HCT116 (cell line): ENCODE data around the gene SLC24A3. TPM values are rescaled to one million over a fixed set of nuclear protein-coding genes. Genes with fewer than 3 reads are reported as not detected.

ENCODE experiments used
- ATAC-seq: fragments of 200-7000 bp; cut with Tn5 transposase; 2 replicates; pipeline ENCODE4 v1.9.1; 2020; ENCODE audit warnings: mild to moderate bottlenecking, moderate library complexity
- BruUV-seq: library from RNA; stranded (reverse); fragments of 400-500 nt; replicated peaks from 2 replicates; lab custom pipeline; 2021; lab: Mats Ljungman, UMichigan
- CTCF ChIA-PET: fragments of 300-600 bp; sonication (Branson Sonifier 250); formaldehyde crosslinking; loops from one replicate; lab custom pipeline; 2021; ENCODE audit warnings: antibody characterized with exemption; lab: Charles Lee
- POLR2A ChIA-PET: fragments of 300-600, 350-600 bp; sonication (Branson Sonifier 250); formaldehyde crosslinking; loops from one replicate; lab custom pipeline; 2021; ENCODE audit warnings: antibody characterized with exemption; lab: Charles Lee
- RAD21 ChIA-PET, 2 experiments: fragments of 300-600 bp; sonication (Branson Sonifier 250); formaldehyde crosslinking; loops; one replicate each; lab custom pipeline; 2023; ENCODE audit warnings: low total read pairs in 2 of 2; ENCODE audit not compliant: uncharacterized antibody in 2 of 2, unreplicated experiment in 2 of 2, low non-redundant PET in 1 of 2; lab: Charles Lee
- DNase-seq: peaks from one replicate; pipeline ENCODE4 v3.0.0-alpha.2; 2010; ENCODE audit warnings: low read depth, low spot score
- H2AFZ ChIP-seq: fragments of 200-600 bp; shearing (Covaris generic), sonication (generic); 2 replicates; pipeline ENCODE4 v1.6.1; 2017; ENCODE audit warnings: low read depth, mixed run types, mixed read lengths, antibody characterized with exemption, low read length; ENCODE audit not compliant: poor library complexity, severe bottlenecking
- H3K27ac ChIP-seq: 2 replicates; pipeline ENCODE4 v1.5.1; 2012; ENCODE audit warnings: low read depth, low read length
- H3K27me3 ChIP-seq: fragments of 200-600 bp; sonication (generic); 2 replicates; pipeline ENCODE4 v1.6.1; 2016; ENCODE audit warnings: mixed run types, low read length, mixed read lengths; ENCODE audit not compliant: insufficient read depth
- H3K36me3 ChIP-seq, 2 experiments: fragments of 200-500 bp in 1 of 2; fragments of 200-600 bp in 1 of 2; sonication (Bioruptor generic) in 1 of 2; sonication (generic) in 1 of 2; 2 replicates each; pipeline versions ENCODE4 v1.5.1 to v1.6.1; 2014 to 2016; ENCODE audit warnings: low read length in 2 of 2, inconsistent platforms in 1 of 2, mixed read lengths in 1 of 2, mixed run types in 1 of 2; ENCODE audit not compliant: insufficient read depth in 2 of 2, control insufficient read depth in 1 of 2
- H3K4me1 ChIP-seq, 2 experiments: fragments of 200-600 bp in 1 of 2; sonication (generic) in 1 of 2; 2 replicates each; pipeline versions ENCODE4 v1.5.1 to v1.6.1; 2012 to 2017; ENCODE audit warnings: low read length in 2 of 2, inconsistent platforms in 1 of 2, mild to moderate bottlenecking in 1 of 2, mixed read lengths in 1 of 2, mixed run types in 1 of 2, moderate library complexity in 1 of 2; ENCODE audit not compliant: insufficient read depth in 2 of 2, control insufficient read depth in 1 of 2
- H3K4me2 ChIP-seq: fragments of 200-600 bp; sonication (generic); 2 replicates; pipeline ENCODE4 v1.6.1; 2017; ENCODE audit warnings: mixed run types, low read length, mixed read lengths
- H3K4me3 ChIP-seq, 2 experiments: fragments of 200-600 bp in 1 of 2; sonication (generic) in 1 of 2; replicated peaks in 1 of 2; 2 replicates each; pipeline ENCODE4 v1.5.1; 2011 to 2016; ENCODE audit warnings: low read length in 2 of 2, control low read depth in 1 of 2, low read depth in 1 of 2, mild to moderate bottlenecking in 1 of 2, mixed read lengths in 1 of 2, mixed run types in 1 of 2
- H3K79me2 ChIP-seq: fragments of 200-600 bp; sonication (generic); 2 replicates; pipeline ENCODE4 v1.6.1; 2017; ENCODE audit warnings: mild to moderate bottlenecking, mixed run types, low read length, moderate library complexity, mixed read lengths; ENCODE audit not compliant: insufficient read depth
- H3K9ac ChIP-seq: fragments of 200-600 bp; sonication (generic); 2 replicates; pipeline ENCODE4 v1.6.1; 2016; ENCODE audit warnings: low read length, mixed read lengths
- H3K9me2 ChIP-seq: fragments of 200-600 bp; sonication (generic), shearing (Covaris generic); 2 replicates; pipeline ENCODE4 v1.6.1; 2017; ENCODE audit warnings: mixed run types, mild to moderate bottlenecking, moderate library complexity; ENCODE audit not compliant: insufficient read depth
- H3K9me3 ChIP-seq, 2 experiments: fragments of 200-500 bp in 1 of 2; fragments of 200-600 bp in 1 of 2; sonication (Bioruptor generic) in 1 of 2; sonication (generic) in 1 of 2; 2 replicates each; pipeline ENCODE4 v1.6.1; 2014 to 2017; ENCODE audit warnings: low read length in 2 of 2, mixed read lengths in 2 of 2, inconsistent platforms in 1 of 2, low read depth in 1 of 2, mild to moderate bottlenecking in 1 of 2, mixed run types in 1 of 2, moderate library complexity in 1 of 2; ENCODE audit not compliant: control insufficient read depth in 1 of 2, insufficient read depth in 1 of 2
- H4K20me1 ChIP-seq: fragments of 200-600 bp; sonication (generic), shearing (Covaris generic); 2 replicates; pipeline ENCODE4 v1.6.1; 2017; ENCODE audit warnings: mixed run types, mild to moderate bottlenecking, moderate library complexity; ENCODE audit not compliant: insufficient read depth
- CBX3 ChIP-seq: IDR thresholded peaks from 2 replicates; pipeline ENCODE4 v1.6.1; 2012; ENCODE audit warnings: low read depth
- CEBPB ChIP-seq: IDR thresholded peaks from 2 replicates; pipeline ENCODE4 v1.6.1; 2012; ENCODE audit warnings: low read depth
- EGR1 ChIP-seq: IDR thresholded peaks from 2 replicates; pipeline ENCODE4 v1.6.1; 2012; ENCODE audit warnings: low read depth
- ELF1 ChIP-seq: IDR thresholded peaks from 2 replicates; pipeline ENCODE4 v1.6.1; 2012; ENCODE audit warnings: low read depth, borderline replicate concordance
- EZH2 ChIP-seq: fragments of 200-600 bp; sonication (generic); IDR thresholded peaks from 2 replicates; pipeline ENCODE4 v1.6.1; 2017; ENCODE audit warnings: antibody characterized with exemption, mixed run types
- EZH2phosphoT487 ChIP-seq: fragments of 200-600 bp; IDR thresholded peaks from 2 replicates; pipeline ENCODE4 v1.6.1; 2018; ENCODE audit warnings: antibody characterized with exemption, borderline replicate concordance
- FOSL1 ChIP-seq: IDR thresholded peaks from 2 replicates; pipeline ENCODE4 v1.6.1; 2012; ENCODE audit warnings: low read depth
- POLR2A ChIP-seq: IDR thresholded peaks from 2 replicates; pipeline ENCODE4 v1.7.0; 2011; ENCODE audit warnings: borderline replicate concordance; ENCODE audit not compliant: insufficient read depth, insufficient read length; ENCODE audit errors: extremely low read depth
- POLR2AphosphoS5 ChIP-seq: IDR thresholded peaks from 2 replicates; pipeline ENCODE4 v1.6.1; 2011; ENCODE audit warnings: mild to moderate bottlenecking, low read depth, low read length, moderate library complexity
- SIN3A ChIP-seq: IDR thresholded peaks from 2 replicates; pipeline ENCODE4 v1.6.1; 2012; ENCODE audit warnings: low read depth
- SRF ChIP-seq: IDR thresholded peaks from 2 replicates; pipeline ENCODE4 v1.6.1; 2012; ENCODE audit warnings: low read depth
- TCF7L2 ChIP-seq: IDR thresholded peaks from 2 replicates; pipeline ENCODE4 v1.7.0; 2011; ENCODE audit warnings: borderline replicate concordance, inconsistent platforms; ENCODE audit not compliant: insufficient read depth, insufficient read length; ENCODE audit errors: extremely low read depth
- YY1 ChIP-seq: IDR thresholded peaks from 2 replicates; pipeline ENCODE4 v1.6.1; 2011; ENCODE audit warnings: low read length, low read depth, moderate library complexity, mild to moderate bottlenecking; ENCODE audit not compliant: insufficient replicate concordance; ENCODE audit errors: extremely low read depth
- ZFX ChIP-seq: fragments of 450-650 bp; IDR thresholded peaks from 2 replicates; pipeline ENCODE4 v1.6.1; 2017
- intact Hi-C: fragments of 100-400 bp; cut with micrococcal nuclease; formaldehyde crosslinking; loops from 2 replicates; pipeline ENCODE4 v1.10.0; 2022
- total RNA-seq: library from RNA; stranded (reverse); gene quantifications from one replicate; pipeline ENCODE4 v1.2.1, GENCODE V29; 2021; ENCODE audit not compliant: unreplicated experiment
- TF ChIP-seq, protein P1 (sequence below), 3 experiments: fragments of 200-600 bp in 1 of 3; sonication (generic) in 1 of 3; IDR thresholded peaks in 2 of 3; conservative IDR thresholded peaks in 1 of 3; 2 replicates each; pipeline ENCODE4 v1.5.1; 2012 to 2017; ENCODE audit warnings: low read depth in 2 of 3, low read length in 2 of 3, antibody characterized with exemption in 1 of 3, borderline replicate concordance in 1 of 3, control low read depth in 1 of 3, mild to moderate bottlenecking in 1 of 3, mixed read lengths in 1 of 3, mixed run types in 1 of 3, moderate library complexity in 1 of 3; ENCODE audit not compliant: insufficient read depth in 1 of 3
- TF ChIP-seq, protein P2 (sequence below): IDR thresholded peaks from 2 replicates; pipeline ENCODE4 v1.6.1; 2011; ENCODE audit warnings: mild to moderate bottlenecking, low read length, moderate library complexity; ENCODE audit not compliant: insufficient replicate concordance; ENCODE audit errors: extremely low read depth
- TF ChIP-seq, protein P3 (sequence below): IDR thresholded peaks from 2 replicates; pipeline ENCODE4 v1.6.1; 2012
- TF ChIP-seq, protein P4 (sequence below): IDR thresholded peaks from 2 replicates; pipeline ENCODE4 v1.6.1; 2012; ENCODE audit warnings: low read depth
- TF ChIP-seq, protein P5 (sequence below): IDR thresholded peaks from 2 replicates; pipeline ENCODE4 v1.6.1; 2012

The SLC24A3 gene
- total RNA-seq, 1 experiment from 2014 or later = not detected

- no peaks in the 10 kb centered on the region for H4K20me1 ChIP-seq
- ATAC-seq = no peak
- H3K27me3 ChIP-seq = no peaks in the 10 kb centered on the region
Observed at GRCh38 chr20:19543101-19543500, 330.7 kb downstream of the SLC24A3 start.

More at GRCh38 chr20:19543101-19543500, 330.7 kb downstream of the SLC24A3 start:
- CTCF ChIA-PET = no interaction called here
- DNase-seq = no peak
- Histone ChIP-seq H3K4me2 (no peak overlapping the region), H2AFZ (no peak overlapping the region), H3K9me2 (no peaks in the 10 kb centered on the region), H3K9me3 (no peaks in the 10 kb centered on the region), H3K4me1 (no peaks in the 10 kb centered on the region), H3K9ac (no peak overlapping the region), H3K36me3 (no peaks in the 10 kb centered on the region), H3K4me3 (no peak overlapping the region), H3K27ac (no peak overlapping the region), H3K79me2 (no peaks in the 10 kb centered on the region)
- RAD21 ChIA-PET = no interaction called here
- POLR2A ChIA-PET = no interaction called here
- TF ChIP-seq, protein P1, sequence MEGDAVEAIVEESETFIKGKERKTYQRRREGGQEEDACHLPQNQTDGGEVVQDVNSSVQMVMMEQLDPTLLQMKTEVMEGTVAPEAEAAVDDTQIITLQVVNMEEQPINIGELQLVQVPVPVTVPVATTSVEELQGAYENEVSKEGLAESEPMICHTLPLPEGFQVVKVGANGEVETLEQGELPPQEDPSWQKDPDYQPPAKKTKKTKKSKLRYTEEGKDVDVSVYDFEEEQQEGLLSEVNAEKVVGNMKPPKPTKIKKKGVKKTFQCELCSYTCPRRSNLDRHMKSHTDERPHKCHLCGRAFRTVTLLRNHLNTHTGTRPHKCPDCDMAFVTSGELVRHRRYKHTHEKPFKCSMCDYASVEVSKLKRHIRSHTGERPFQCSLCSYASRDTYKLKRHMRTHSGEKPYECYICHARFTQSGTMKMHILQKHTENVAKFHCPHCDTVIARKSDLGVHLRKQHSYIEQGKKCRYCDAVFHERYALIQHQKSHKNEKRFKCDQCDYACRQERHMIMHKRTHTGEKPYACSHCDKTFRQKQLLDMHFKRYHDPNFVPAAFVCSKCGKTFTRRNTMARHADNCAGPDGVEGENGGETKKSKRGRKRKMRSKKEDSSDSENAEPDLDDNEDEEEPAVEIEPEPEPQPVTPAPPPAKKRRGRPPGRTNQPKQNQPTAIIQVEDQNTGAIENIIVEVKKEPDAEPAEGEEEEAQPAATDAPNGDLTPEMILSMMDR (IDR thresholded peaks at IDR 0.05 in 2 of 3, conservative IDR thresholded peaks at IDR 0.05 in 1 of 3; ENCODE audit: borderline replicate concordance in 1 of 3, insufficient read depth in 1 of 3, low read depth in 2 of 3, low read length in 2 of 3) = no peak
- TF ChIP-seq YY1 = no peak
- TF ChIP-seq EGR1 = no peak
- no peak for TF ChIP-seq FOSL1
- TF ChIP-seq SRF = no peak
- TF ChIP-seq CEBPB = no peak
- TF ChIP-seq SIN3A = no peak
- TF ChIP-seq, protein P2, sequence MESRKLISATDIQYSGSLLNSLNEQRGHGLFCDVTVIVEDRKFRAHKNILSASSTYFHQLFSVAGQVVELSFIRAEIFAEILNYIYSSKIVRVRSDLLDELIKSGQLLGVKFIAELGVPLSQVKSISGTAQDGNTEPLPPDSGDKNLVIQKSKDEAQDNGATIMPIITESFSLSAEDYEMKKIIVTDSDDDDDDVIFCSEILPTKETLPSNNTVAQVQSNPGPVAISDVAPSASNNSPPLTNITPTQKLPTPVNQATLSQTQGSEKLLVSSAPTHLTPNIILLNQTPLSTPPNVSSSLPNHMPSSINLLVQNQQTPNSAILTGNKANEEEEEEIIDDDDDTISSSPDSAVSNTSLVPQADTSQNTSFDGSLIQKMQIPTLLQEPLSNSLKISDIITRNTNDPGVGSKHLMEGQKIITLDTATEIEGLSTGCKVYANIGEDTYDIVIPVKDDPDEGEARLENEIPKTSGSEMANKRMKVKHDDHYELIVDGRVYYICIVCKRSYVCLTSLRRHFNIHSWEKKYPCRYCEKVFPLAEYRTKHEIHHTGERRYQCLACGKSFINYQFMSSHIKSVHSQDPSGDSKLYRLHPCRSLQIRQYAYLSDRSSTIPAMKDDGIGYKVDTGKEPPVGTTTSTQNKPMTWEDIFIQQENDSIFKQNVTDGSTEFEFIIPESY = no peak
- no peak for TF ChIP-seq ZFX
- TF ChIP-seq POLR2A = no peak
- TF ChIP-seq, protein P3, sequence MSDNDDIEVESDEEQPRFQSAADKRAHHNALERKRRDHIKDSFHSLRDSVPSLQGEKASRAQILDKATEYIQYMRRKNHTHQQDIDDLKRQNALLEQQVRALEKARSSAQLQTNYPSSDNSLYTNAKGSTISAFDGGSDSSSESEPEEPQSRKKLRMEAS = no peak
- TF ChIP-seq, protein P4, sequence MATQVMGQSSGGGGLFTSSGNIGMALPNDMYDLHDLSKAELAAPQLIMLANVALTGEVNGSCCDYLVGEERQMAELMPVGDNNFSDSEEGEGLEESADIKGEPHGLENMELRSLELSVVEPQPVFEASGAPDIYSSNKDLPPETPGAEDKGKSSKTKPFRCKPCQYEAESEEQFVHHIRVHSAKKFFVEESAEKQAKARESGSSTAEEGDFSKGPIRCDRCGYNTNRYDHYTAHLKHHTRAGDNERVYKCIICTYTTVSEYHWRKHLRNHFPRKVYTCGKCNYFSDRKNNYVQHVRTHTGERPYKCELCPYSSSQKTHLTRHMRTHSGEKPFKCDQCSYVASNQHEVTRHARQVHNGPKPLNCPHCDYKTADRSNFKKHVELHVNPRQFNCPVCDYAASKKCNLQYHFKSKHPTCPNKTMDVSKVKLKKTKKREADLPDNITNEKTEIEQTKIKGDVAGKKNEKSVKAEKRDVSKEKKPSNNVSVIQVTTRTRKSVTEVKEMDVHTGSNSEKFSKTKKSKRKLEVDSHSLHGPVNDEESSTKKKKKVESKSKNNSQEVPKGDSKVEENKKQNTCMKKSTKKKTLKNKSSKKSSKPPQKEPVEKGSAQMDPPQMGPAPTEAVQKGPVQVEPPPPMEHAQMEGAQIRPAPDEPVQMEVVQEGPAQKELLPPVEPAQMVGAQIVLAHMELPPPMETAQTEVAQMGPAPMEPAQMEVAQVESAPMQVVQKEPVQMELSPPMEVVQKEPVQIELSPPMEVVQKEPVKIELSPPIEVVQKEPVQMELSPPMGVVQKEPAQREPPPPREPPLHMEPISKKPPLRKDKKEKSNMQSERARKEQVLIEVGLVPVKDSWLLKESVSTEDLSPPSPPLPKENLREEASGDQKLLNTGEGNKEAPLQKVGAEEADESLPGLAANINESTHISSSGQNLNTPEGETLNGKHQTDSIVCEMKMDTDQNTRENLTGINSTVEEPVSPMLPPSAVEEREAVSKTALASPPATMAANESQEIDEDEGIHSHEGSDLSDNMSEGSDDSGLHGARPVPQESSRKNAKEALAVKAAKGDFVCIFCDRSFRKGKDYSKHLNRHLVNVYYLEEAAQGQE = no peak
- no peak for TF ChIP-seq EZH2
- no peak for TF ChIP-seq CBX3
- TF ChIP-seq TCF7L2 = no peak
- TF ChIP-seq, protein P5, sequence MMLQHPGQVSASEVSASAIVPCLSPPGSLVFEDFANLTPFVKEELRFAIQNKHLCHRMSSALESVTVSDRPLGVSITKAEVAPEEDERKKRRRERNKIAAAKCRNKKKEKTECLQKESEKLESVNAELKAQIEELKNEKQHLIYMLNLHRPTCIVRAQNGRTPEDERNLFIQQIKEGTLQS = no peak
- TF ChIP-seq EZH2phosphoT487 = no peak
- TF ChIP-seq POLR2AphosphoS5 = no peak
- TF ChIP-seq ELF1 = no peak
- BruUV-seq = no TSS peak
- intact Hi-C loops = no loop called here
